WERI-Rb-1 (cell line): ENCODE results near the gene EGR1.

ENCODE experiments used
- DNase-seq: peaks from one replicate; pipeline ENCODE4 v3.0.0-alpha.2; 2020
- H3K27ac ChIP-seq: fragments of 250-450 bp; sonication (Bioruptor Pico); 2 replicates; pipeline ENCODE4 v1.5.1; 2020; ENCODE audit warnings: mild to moderate bottlenecking, moderate library complexity
- H3K27me3 ChIP-seq: fragments of 250-450 bp; sonication (Bioruptor Pico); 2 replicates; pipeline ENCODE4 v1.5.1; 2021; ENCODE audit warnings: mild to moderate bottlenecking, low read depth, moderate library complexity; ENCODE audit not compliant: insufficient read depth, severe bottlenecking
- H3K36me3 ChIP-seq: fragments of 250-450 bp; sonication (Bioruptor Pico); 2 replicates; pipeline ENCODE4 v1.5.1; 2020; ENCODE audit warnings: mild to moderate bottlenecking, moderate library complexity
- H3K4me3 ChIP-seq: 2 replicates; pipeline ENCODE4 v1.5.1; 2011; ENCODE audit warnings: low read depth, mild to moderate bottlenecking, control low read depth, low read length
- H3K9me3 ChIP-seq: fragments of 250-450 bp; sonication (Bioruptor Pico); 2 replicates; pipeline ENCODE4 v1.5.1; 2021; ENCODE audit warnings: mild to moderate bottlenecking, moderate library complexity; ENCODE audit not compliant: severe bottlenecking
- TF ChIP-seq, protein P1 (sequence below): IDR thresholded peaks from 2 replicates; pipeline ENCODE4 v1.5.1; 2011; ENCODE audit warnings: low read depth, mild to moderate bottlenecking, control low read depth, inconsistent platforms, low read length

EGR1 gene

DNA sequence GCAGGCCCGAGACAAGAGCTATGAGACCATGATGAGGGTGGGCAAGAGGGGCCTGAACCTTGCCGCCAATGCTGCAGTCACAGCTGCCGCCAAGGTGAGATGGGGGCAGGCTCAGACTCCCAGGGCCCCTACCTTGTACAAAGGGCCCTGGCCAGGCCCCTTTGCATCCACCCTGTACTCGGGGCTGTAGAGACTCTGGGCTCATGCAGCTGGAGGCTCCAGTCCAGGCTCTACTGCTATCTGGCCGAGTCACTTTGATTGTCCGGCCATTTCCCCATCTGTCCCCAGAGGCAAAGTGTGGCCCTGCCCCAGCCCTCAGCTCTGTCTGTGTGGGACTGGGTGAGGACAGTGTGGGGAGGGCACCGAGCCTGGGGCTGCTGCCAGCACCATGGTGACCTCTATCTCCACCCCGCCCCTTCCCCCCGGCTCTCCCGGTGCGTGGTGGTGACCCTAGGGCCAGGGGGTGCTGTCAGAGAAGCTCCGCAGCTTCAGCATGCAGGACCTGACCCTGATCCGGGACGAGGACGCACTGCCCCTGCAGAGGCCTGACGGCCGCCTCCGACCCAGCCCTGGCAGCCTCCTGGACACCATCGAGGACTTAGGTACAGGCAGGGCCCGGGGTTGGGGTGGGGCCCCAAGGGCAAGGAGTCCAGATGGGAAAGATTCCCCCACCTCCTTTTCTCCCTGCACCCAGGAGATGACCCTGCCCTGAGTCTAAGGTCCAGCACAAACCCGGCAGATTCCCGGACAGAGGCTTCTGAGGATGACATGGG lies 20.3 kb upstream of the EGR1 start:
- Histone ChIP-seq H3K4me3 (no peak overlapping the region), H3K27me3 (no peaks in the 10 kb centered on the region), H3K36me3 (no peaks in the 10 kb centered on the region), H3K9me3 (no peaks in the 10 kb centered on the region), H3K27ac (no peak overlapping the region)
- DNase-seq: no peak
- TF ChIP-seq, protein P1, sequence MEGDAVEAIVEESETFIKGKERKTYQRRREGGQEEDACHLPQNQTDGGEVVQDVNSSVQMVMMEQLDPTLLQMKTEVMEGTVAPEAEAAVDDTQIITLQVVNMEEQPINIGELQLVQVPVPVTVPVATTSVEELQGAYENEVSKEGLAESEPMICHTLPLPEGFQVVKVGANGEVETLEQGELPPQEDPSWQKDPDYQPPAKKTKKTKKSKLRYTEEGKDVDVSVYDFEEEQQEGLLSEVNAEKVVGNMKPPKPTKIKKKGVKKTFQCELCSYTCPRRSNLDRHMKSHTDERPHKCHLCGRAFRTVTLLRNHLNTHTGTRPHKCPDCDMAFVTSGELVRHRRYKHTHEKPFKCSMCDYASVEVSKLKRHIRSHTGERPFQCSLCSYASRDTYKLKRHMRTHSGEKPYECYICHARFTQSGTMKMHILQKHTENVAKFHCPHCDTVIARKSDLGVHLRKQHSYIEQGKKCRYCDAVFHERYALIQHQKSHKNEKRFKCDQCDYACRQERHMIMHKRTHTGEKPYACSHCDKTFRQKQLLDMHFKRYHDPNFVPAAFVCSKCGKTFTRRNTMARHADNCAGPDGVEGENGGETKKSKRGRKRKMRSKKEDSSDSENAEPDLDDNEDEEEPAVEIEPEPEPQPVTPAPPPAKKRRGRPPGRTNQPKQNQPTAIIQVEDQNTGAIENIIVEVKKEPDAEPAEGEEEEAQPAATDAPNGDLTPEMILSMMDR: no peak

DNA sequence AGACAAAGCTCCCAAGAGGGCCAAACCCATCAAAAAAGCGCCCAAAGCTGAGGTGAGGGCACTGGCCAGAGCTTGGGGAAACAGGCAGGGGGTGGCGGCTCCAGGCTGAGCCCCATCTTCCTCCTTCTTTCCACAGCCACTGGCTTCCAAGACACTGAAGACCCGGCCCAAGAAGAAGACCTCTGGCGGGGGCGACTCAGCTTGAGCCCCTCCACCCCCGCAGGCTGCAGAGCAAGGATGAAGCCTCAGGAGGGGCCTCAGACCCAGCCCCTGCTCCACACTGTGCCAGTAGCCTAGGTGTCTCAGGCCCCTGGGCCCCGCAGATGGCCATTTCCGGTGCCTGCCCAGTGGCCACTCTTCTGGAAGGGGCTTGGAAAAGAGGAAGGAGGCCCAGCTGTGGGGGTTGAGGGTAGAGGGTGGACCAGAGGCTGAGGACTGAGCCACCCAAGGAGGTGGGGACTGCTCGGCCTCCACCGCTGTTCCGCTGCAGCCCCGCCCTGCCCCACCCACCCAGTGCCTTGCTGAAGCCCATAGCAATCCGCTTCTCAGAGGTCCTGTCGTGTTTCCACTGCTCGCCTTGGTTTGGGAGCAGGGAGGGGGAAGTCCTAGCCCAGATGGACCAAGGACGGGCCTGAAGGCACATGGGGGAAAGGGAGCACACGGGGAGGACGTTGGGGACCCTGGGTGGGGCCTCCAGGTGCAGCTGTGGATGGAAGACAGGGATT lies 19.6 kb upstream of the EGR1 start:
- Histone ChIP-seq H3K4me3 (no peak overlapping the region), H3K36me3 (no peaks in the 10 kb centered on the region), H3K9me3 (no peaks in the 10 kb centered on the region), H3K27ac (no peak overlapping the region), H3K27me3 (no peaks in the 10 kb centered on the region)
- TF ChIP-seq, protein P1: no peak
- DNase-seq: no peak

DNA sequence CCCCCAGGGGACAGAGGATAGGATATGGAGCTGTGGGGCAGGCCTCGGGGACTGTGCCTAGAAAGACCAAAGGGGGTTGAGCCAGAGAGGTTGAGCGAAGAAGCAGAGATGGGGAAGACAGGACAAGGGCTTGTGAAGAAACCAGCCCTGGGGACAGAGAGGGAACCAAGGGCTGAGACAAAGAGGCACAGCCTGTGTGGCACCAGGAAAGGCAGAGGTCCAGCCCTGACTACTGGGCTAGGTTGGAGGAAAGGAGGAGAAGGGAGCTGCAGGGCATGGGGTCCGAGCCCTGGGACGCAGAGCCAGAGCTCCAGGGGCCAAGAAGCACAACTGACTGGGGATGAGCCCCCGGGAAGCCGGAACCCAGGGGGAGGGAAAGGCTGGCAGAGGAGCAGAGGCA lies 17.2 kb upstream of the EGR1 start:
- H3K27ac ChIP-seq: no peak overlapping the region
- no peak for DNase-seq
- no peaks in the 10 kb centered on the region for H3K27me3 ChIP-seq
- H3K9me3 ChIP-seq: no peaks in the 10 kb centered on the region
- no peak overlapping the region for H3K4me3 ChIP-seq
- TF ChIP-seq, protein P1: no peak
- no peaks in the 10 kb centered on the region for H3K36me3 ChIP-seq

DNA sequence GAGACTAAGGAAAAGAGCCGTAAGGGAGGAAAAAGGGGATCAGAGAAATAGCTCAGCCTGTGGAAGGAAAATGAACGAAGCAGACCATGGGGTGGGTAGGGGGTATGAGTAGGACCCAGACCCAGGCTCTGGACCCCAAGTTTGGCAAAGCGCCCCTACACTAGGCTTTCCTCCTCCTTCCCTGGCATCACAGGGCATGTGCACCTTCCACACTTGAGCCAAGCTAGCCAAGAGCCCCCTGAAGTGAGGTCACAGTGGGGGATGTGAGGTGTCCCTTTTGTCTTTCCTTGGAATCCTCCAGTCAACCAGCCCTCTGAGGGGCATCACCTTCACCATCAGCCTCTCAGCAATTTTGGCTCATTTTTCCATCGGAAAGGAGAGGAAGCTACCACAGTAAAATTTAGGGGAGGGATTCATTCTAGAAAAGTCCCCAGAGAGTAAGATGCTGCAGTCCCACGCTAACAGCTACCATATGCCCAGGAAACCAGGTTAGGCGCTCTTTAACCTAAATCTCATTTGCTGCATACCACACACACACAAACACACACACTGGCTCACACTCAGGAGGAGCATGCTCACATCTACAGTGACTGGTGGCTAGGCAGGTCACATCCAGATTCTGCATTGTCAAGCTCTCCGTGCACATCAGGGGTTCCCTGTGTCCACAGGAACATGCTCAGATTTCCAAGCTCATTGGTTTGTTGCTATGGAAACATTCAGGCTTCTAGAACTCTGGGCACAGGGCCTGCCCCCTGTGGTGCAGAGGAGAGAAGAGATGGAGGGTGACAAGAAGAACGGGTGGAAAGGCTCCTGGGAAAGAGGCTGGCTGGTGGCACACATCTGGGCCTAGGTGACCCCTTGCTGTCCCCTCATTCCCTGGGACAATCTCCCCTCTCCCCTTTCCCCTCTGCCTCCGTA lies 16.5 kb upstream of the EGR1 start:
- H3K36me3 ChIP-seq: no peaks in the 10 kb centered on the region
- H3K27ac ChIP-seq: no peak overlapping the region
- H3K27me3 ChIP-seq: no peaks in the 10 kb centered on the region
- DNase-seq: no peak
- TF ChIP-seq, protein P1: no peak
- no peaks in the 10 kb centered on the region for H3K9me3 ChIP-seq
- H3K4me3 ChIP-seq: no peak overlapping the region

DNA sequence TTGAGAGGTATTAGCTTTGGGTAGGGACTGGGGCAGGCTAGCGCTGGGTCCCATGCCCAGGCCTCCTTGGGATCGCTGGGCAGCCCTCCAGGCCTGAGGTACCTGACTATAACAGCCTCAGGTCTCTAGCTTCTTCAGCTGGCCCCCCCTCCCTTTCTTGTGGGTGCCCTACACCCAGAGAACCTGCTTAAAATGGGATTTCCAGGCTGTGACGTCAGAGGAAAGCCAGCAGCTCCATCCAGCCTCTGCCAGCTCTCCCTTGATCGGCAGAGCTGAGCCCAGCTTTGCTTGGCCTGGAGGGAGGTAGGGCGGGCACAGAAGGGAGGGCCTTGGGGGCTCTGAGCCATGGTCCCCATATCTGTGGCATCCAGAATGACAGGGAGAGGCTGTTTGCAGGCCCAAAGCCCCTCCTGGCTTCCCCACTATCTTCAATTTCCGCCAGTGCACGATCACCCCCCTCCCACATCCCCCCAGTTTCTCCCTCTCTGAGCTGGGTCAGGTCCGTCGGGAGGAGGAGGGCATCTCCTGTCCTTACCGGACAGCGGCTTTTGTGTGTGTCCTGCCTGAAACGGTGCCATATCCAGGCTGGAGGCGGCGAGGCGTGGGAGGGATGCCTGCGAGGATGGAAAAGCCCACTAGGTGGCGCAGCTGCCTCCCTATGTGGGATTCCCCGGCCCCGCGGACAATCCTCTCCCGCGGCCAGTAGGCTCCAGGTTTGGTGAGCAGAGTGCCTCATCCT lies 15.6 kb upstream of the EGR1 start:
- TF ChIP-seq, protein P1: peak; percentile 93
- H3K4me3 ChIP-seq: peak overlapping the region; percentile 30
- peak; percentile 89 for DNase-seq

More for the DNA sequence above, 15.6 kb upstream of the EGR1 start:
- H3K9me3 ChIP-seq: no peaks in the 10 kb centered on the region
- no peaks in the 10 kb centered on the region for H3K36me3 ChIP-seq
- H3K27ac ChIP-seq: peak overlapping the region; percentile 60
- H3K27me3 ChIP-seq: no peaks in the 10 kb centered on the region
